C4-2B (cell line): ENCODE results near the gene KBTBD13.

Source experiments
- ZFX ChIP-seq: fragments of 450-650 bp; IDR thresholded peaks from 2 replicates; pipeline ENCODE4 v1.6.1; 2017
- TF ChIP-seq, protein P1 (sequence below): fragments of 450-650 bp; conservative IDR thresholded peaks from 2 replicates; pipeline ENCODE4 v1.5.1; 2017; ENCODE audit warnings: mild to moderate bottlenecking

GRCh38 chr15:65082303-65082953, 5.9 kb downstream of the KBTBD13 start:
- TF ChIP-seq, protein P1, sequence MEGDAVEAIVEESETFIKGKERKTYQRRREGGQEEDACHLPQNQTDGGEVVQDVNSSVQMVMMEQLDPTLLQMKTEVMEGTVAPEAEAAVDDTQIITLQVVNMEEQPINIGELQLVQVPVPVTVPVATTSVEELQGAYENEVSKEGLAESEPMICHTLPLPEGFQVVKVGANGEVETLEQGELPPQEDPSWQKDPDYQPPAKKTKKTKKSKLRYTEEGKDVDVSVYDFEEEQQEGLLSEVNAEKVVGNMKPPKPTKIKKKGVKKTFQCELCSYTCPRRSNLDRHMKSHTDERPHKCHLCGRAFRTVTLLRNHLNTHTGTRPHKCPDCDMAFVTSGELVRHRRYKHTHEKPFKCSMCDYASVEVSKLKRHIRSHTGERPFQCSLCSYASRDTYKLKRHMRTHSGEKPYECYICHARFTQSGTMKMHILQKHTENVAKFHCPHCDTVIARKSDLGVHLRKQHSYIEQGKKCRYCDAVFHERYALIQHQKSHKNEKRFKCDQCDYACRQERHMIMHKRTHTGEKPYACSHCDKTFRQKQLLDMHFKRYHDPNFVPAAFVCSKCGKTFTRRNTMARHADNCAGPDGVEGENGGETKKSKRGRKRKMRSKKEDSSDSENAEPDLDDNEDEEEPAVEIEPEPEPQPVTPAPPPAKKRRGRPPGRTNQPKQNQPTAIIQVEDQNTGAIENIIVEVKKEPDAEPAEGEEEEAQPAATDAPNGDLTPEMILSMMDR, result no peak
- no peak for TF ChIP-seq ZFX
